Pancreas (tissue), 10 donors: ENCODE results near the gene ZNF408. TPM values are rescaled to one million over a fixed set of nuclear protein-coding genes. Genes with fewer than 3 reads are reported as not detected.

Source experiments
- ATAC-seq, 4 donors: fragments of 200-7000 bp; cut with Tn5 transposase; one replicate each; pipeline versions ENCODE4 v1.8.0 to v1.9.1; 2020; ENCODE audit warnings: mild to moderate bottlenecking in 4 of 4, moderate library complexity in 4 of 4
- DNase-seq, 6 donors: peaks; one replicate each; pipeline ENCODE4 v3.0.0-alpha.2; 2020
- FAIRE-seq: peaks from 2 replicates; lab custom pipeline; 2012; peaks lifted over from hg19 to GRCh38; lab: Jason Lieb, UNC
- H3K27ac ChIP-seq, 4 donors: fragments of 200-600 bp; sonication (generic); 1 replicate in 3 of 4; 2 replicates in 1 of 4; pipeline versions ENCODE4 v1.5.0 to v1.8.0; 2020
- H3K27me3 ChIP-seq, 4 donors: fragments of 200-600 bp; one replicate each; pipeline ENCODE4 v1.8.0; 2021
- H3K36me3 ChIP-seq, 3 donors: fragments of 200-600 bp; sonication (generic) in 1 of 3; one replicate each; pipeline versions ENCODE4 v1.5.0 to v1.8.0; 2020 to 2021
- H3K4me1 ChIP-seq, 3 donors: fragments of 200-600 bp; one replicate each; pipeline ENCODE4 v1.8.0; 2021
- H3K4me3 ChIP-seq, 4 donors: fragments of 200-600 bp; sonication (generic) in 2 of 4; one replicate each; pipeline versions ENCODE4 v1.5.0 to v1.8.0; 2020 to 2021
- H3K9me3 ChIP-seq, 4 donors: fragments of 200-600 bp; one replicate each; pipeline ENCODE4 v1.8.0; 2021
- CTCF ChIP-seq, 4 donors: fragments of 200-600 bp; sonication (generic) in 3 of 4; IDR thresholded peaks; one replicate each; pipeline versions ENCODE4 v1.5.0 to v1.8.0; 2021; ENCODE audit warnings: antibody characterized with exemption in 4 of 4
- WGBS, 2 donors: extraction: QIAGEN DNeasy Blood & Tissue Kit; methylation state at CpG; one replicate each; pipeline ENCODE4 v1.1.7; 2013; 5-methylcytosine and 5-hydroxymethylcytosine counted together
- intact Hi-C, 3 donors: fragments of 100-400 bp; cut with DNase I; formaldehyde crosslinking; loops; one replicate each; pipeline versions ENCODE4 v1.11.1 to v1.14.2; 2022
- polyA plus RNA-seq, 2 donors: library from polyadenylated mRNA; stranded (reverse); fragments of 200-250 nt; gene quantifications; one replicate each; pipeline ENCODE4 v1.2.3, GENCODE V29; 2013
- total RNA-seq, 6 donors: library from RNA; stranded (reverse); fragmentation: NEBNext Ultra II Directional in 4 of 6; extraction: Animal tissue kit (Norgen Biotek cat#: 25700) in 4 of 6; gene quantifications; one replicate each; pipeline versions ENCODE4 v1.2.1 to v1.2.4, GENCODE V29; 2021 to 2023
- donor health status: healthy with polysubstance abuse.
- donor health status: DM: no; HTN: no; CAD: no; lungs with moderate emphysema.
- donor health status: DM: no; HTN: no; CAD: no.
- donor health status: control.
- donor health status: control.
- donor health status: Bipolar disorder and iron deficiency.
- donor health status: DM: yes; HTN: yes; CAD: no.
- donor health status: DM: no; HTN: no; CAD: no.
- donor health status: DM: no; HTN: no; CAD: no.
- donor health status: DM: yes; HTN: yes; CAD: no.

ZNF408 gene
- total and polyA plus RNA-seq, 8 donors = 2.8 to 7.8 (median 4.7) TPM

GRCh38 chr11:46694072-46694471 is 6.8 kb upstream of the ZNF408 start:
- Histone ChIP-seq H3K4me1 (peaks cover 0 to 8% (median 0%) of the 10 kb centered on the region in 3 donors), H3K9me3 (no peaks in the 10 kb centered on the region), H3K27ac (no peak overlapping the region), H3K4me3 (no peak overlapping the region), H3K27me3 (no peaks in the 10 kb centered on the region), H3K36me3 (peaks cover 0 to 32% (median 15%) of the 10 kb centered on the region in 3 donors)
- ATAC-seq (no peak), DNase-seq (no peak), FAIRE-seq (no peak)
- WGBS, 2 donors = 93 to 94% methylated on average over 6 of the region's 6 CpGs
- no peak for TF ChIP-seq CTCF (IDR thresholded peaks at IDR 0.05)
- intact Hi-C loops = no loop called here

GRCh38 chr11:46694607-46695006 is 6.2 kb upstream of the ZNF408 start:
- TF ChIP-seq CTCF (IDR thresholded peaks at IDR 0.05) = no peak
- no peak overlapping the region for H3K27ac ChIP-seq
- no peaks in the 10 kb centered on the region for H3K27me3 ChIP-seq
- H3K4me1 ChIP-seq = peaks cover 0 to 13% (median 0%) of the 10 kb centered on the region in 3 donors
- no peak for DNase-seq
- no peak overlapping the region for H3K4me3 ChIP-seq
- no peak for FAIRE-seq
- H3K36me3 ChIP-seq = peaks cover 0 to 32% (median 15%) of the 10 kb centered on the region in 3 donors
- 84% methylated on average over 7 of the region's 7 CpGs for WGBS, 2 donors
- intact Hi-C loops = no loop called here
- no peaks in the 10 kb centered on the region for H3K9me3 ChIP-seq
- no peak for ATAC-seq

- H3K4me1 ChIP-seq = peaks cover 0 to 14% (median 0%) of the 10 kb centered on the region in 3 donors
- TF ChIP-seq CTCF (IDR thresholded peaks at IDR 0.05) = no peak
- peaks cover 0 to 32% (median 15%) of the 10 kb centered on the region in 3 donors for H3K36me3 ChIP-seq
- H3K27ac ChIP-seq = no peak overlapping the region
- WGBS, 2 donors = 86 to 91% methylated on average over 12 of the region's 12 CpGs
- no peaks in the 10 kb centered on the region for H3K27me3 ChIP-seq
- DNase-seq (no peak), FAIRE-seq (no peak), ATAC-seq (no peak)
- H3K9me3 ChIP-seq = no peaks in the 10 kb centered on the region
- H3K4me3 ChIP-seq = no peak overlapping the region
- intact Hi-C loops = no loop called here
Observed at GRCh38 chr11:46695345-46696211, 5.3 kb upstream of the ZNF408 start.

- ATAC-seq (no peak), DNase-seq (no peak), FAIRE-seq (no peak)
- Histone ChIP-seq H3K4me1 (peaks cover 0 to 14% (median 0%) of the 10 kb centered on the region in 3 donors), H3K9me3 (no peaks in the 10 kb centered on the region), H3K36me3 (peaks cover 0 to 32% (median 15%) of the 10 kb centered on the region in 3 donors), H3K27me3 (no peaks in the 10 kb centered on the region), H3K4me3 (no peak overlapping the region), H3K27ac (no peak overlapping the region)
- 76 to 81% methylated on average over 11 of the region's 11 CpGs for WGBS, 2 donors
- TF ChIP-seq CTCF (IDR thresholded peaks at IDR 0.05) = no peak
- intact Hi-C loops = no loop called here
Observed at GRCh38 chr11:46696212-46696558, 4.6 kb upstream of the ZNF408 start.

GRCh38 chr11:46697303-46697702 is 3.5 kb upstream of the ZNF408 start:
- intact Hi-C loops = no loop called here
- TF ChIP-seq CTCF (IDR thresholded peaks at IDR 0.05) = no peak
- H3K27me3 ChIP-seq = no peaks in the 10 kb centered on the region
- no peak overlapping the region for H3K4me3 ChIP-seq
- DNase-seq = no peak
- WGBS, 2 donors = 46 to 74% methylated on average over 3 of the region's 3 CpGs
- H3K36me3 ChIP-seq = peaks cover 0 to 28% (median 11%) of the 10 kb centered on the region in 3 donors
- no peaks in the 10 kb centered on the region for H3K9me3 ChIP-seq
- no peak for FAIRE-seq
- ATAC-seq = peak in 2 of 4 donors; percentile 6 to 42
- peak overlapping the region in 1 of 4 donors; percentile 1 for H3K27ac ChIP-seq
- H3K4me1 ChIP-seq = peaks cover 0 to 23% (median 5%) of the 10 kb centered on the region in 3 donors
